Retinal pigment epithelial cell (primary cell): Measurements from ENCODE around the gene EXT2.

Experiments used
- DNase-seq: peaks from one replicate; pipeline ENCODE4 v3.0.0-alpha.2; 2010; ENCODE audit warnings: low read depth
- H3K4me3 ChIP-seq: 2 replicates; pipeline ENCODE4 v1.5.1; 2011; ENCODE audit warnings: mild to moderate bottlenecking, low read length, control low read depth, moderate library complexity
- CTCF ChIP-seq: conservative IDR thresholded peaks from 2 replicates; pipeline ENCODE4 v1.5.1; 2011; ENCODE audit warnings: low read depth, low read length, control low read depth, inconsistent platforms

The EXT2 gene

DNA sequence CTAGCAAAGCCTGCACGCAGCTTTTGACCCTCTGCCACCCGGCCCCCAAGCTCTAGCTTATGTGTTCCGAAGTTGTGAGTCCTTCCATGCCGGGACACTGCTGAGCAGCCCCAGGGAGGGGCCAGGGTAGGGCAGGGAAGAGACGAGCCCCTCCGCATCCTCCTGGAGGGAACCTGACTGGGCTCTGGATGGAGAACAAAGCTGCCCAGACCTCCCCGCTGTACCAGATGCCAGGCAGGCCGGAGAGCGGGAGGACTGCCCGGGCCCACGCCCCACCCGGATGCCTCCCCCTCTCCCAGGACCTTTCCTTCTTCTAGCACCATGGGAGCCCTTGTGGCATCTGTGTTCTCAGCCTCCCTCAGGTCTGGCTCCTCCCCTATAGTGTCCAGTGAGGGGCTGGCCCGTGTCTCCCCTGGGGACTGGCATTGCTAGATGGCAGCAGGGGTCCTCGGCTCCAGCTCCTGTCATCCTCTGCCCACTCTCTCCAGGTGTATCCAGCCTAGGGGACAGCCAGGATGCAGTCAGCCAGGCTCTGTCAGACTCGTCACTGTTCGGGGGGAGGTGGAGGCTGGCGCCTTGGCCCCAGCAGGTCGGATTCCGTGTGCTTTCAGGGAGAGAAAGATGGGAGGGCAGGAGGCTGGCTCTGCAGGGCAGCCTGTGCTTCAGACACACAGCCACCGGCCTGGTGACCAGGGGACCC, 168.4 kb downstream of the EXT2 start:
- no peak for TF ChIP-seq CTCF
- DNase-seq = no peak
- no peak overlapping the region for H3K4me3 ChIP-seq

DNA sequence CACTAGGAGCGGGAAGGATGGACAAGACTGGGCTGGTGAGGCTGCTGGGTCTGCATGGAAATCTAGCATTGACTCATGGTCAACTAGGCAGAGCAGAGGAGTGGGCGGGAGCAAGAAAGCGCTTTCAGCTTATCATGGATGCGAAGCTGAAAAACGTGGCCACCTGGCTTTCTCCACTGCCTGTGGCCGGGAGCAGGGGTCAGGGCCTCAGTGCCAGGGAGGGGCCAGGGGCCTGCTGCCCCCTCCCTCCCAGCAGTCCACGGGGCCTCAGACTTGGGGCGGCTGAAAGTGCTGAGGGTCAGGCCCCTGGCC, 168.9 kb downstream of the EXT2 start:
- H3K4me3 ChIP-seq = no peak overlapping the region
- no peak for DNase-seq
- TF ChIP-seq CTCF = no peak

DNA sequence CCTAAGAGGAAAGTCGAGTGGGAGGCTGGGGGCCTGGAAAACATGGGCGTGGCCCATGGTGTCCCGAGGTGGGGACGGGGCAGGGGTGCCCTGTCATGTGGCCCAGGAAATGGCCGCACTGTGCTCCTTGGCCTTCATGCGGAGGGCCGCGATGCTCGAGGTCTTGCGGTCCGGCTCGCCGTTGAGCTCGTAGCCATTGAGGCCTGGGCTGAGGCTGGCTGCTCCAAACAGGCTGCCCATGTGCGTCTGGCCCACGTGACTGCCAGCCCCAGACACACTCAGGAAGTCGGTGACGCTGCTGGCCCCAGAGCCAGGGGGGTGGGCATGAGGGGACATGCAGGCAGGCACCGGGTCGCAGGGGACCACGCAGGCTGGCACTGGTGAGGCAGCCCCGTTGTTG, 169.3 kb downstream of the EXT2 start:
- TF ChIP-seq CTCF = no peak
- no peak for DNase-seq
- H3K4me3 ChIP-seq = no peak overlapping the region

GRCh38 chr11:44266056-44266780, 170.7 kb downstream of the EXT2 start:
- TF ChIP-seq CTCF = no peak
- H3K4me3 ChIP-seq = no peak overlapping the region
- no peak for DNase-seq

- no peak for DNase-seq
- no peak for TF ChIP-seq CTCF
- no peak overlapping the region for H3K4me3 ChIP-seq
Observed at GRCh38 chr11:44267006-44267749, 171.7 kb downstream of the EXT2 start.

GRCh38 chr11:44267750-44268613, 172.5 kb downstream of the EXT2 start:
- no peak for DNase-seq
- TF ChIP-seq CTCF = no peak
- H3K4me3 ChIP-seq = no peak overlapping the region
